ENCODE results near the gene SPRING1. TPM values are rescaled to one million over a fixed set of nuclear protein-coding genes. Genes with fewer than 3 reads are reported as not detected.

SPRING1 gene
- total and polyA plus RNA-seq, 2 experiments from 2014 or later, result 36.0 to 95.2 TPM

DNA sequence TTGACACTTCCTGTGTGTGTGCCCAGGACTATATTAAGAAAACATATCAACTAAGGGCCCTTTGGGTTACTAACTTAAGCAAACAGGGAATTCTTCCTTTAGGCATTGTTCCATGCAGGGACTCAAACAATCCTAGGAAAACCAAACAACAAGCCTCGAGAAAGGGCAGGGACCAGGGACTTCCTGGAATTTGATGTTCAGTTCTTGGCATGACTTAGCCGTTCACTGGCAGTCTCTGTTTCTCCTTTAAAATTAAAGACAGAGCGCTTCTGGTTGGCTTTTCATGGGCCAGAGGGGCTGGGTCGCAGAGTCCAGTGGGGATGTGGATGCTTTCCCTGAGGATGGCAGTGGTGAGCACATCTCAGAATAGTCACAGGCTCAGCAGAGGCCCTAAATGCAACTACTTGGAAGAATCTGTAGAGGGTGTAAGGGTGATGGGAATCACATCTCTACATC, 35.4 kb upstream of the SPRING1 start:
- Histone ChIP-seq H3K27ac (no peak overlapping the region), H3K4me1 (ENCODE audit: insufficient read depth) (no peaks in the 10 kb centered on the region), H3K79me2 (no peaks in the 10 kb centered on the region), H3K9me3 (ENCODE audit: low read depth) (no peaks in the 10 kb centered on the region), H3K4me3 (no peak overlapping the region), H3K36me3 (replicated peaks; ENCODE audit: insufficient read depth, low read depth) (no peaks in the 10 kb centered on the region), H4K20me1 (ENCODE audit: insufficient read depth, poor library complexity, severe bottlenecking) (no peaks in the 10 kb centered on the region), H2AFZ (no peak overlapping the region), H3K4me2 (no peak overlapping the region), H3K27me3 (no peaks in the 10 kb centered on the region), H3K9me2 (replicated peaks; ENCODE audit: insufficient read depth) (no peaks in the 10 kb centered on the region)
- DNase-seq (ENCODE audit: low spot score), result no peak
- WGBS (ENCODE audit: low lambda C conversion rate, missing lambda C conversion rate), result 83% methylated on average over 4 of the region's 4 CpGs
- TF ChIP-seq, protein P1, sequence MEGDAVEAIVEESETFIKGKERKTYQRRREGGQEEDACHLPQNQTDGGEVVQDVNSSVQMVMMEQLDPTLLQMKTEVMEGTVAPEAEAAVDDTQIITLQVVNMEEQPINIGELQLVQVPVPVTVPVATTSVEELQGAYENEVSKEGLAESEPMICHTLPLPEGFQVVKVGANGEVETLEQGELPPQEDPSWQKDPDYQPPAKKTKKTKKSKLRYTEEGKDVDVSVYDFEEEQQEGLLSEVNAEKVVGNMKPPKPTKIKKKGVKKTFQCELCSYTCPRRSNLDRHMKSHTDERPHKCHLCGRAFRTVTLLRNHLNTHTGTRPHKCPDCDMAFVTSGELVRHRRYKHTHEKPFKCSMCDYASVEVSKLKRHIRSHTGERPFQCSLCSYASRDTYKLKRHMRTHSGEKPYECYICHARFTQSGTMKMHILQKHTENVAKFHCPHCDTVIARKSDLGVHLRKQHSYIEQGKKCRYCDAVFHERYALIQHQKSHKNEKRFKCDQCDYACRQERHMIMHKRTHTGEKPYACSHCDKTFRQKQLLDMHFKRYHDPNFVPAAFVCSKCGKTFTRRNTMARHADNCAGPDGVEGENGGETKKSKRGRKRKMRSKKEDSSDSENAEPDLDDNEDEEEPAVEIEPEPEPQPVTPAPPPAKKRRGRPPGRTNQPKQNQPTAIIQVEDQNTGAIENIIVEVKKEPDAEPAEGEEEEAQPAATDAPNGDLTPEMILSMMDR (IDR thresholded peaks at IDR 0.05; ENCODE audit: poor library complexity), result no peak
- no peak for TF ChIP-seq EZH2phosphoT487 (IDR thresholded peaks at IDR 0.05; ENCODE audit: low read depth, severe bottlenecking, unreplicated experiment)
- TF ChIP-seq EZH2 (IDR thresholded peaks at IDR 0.05; ENCODE audit: borderline replicate concordance), result no peak

- Histone ChIP-seq H3K9me2 (replicated peaks; ENCODE audit: insufficient read depth) (no peaks in the 10 kb centered on the region), H4K20me1 (ENCODE audit: insufficient read depth, poor library complexity, severe bottlenecking) (no peaks in the 10 kb centered on the region), H3K27ac (no peak overlapping the region), H2AFZ (no peak overlapping the region), H3K4me2 (no peak overlapping the region), H3K4me1 (ENCODE audit: insufficient read depth) (no peaks in the 10 kb centered on the region), H3K79me2 (no peaks in the 10 kb centered on the region), H3K27me3 (no peaks in the 10 kb centered on the region), H3K9me3 (ENCODE audit: low read depth) (no peaks in the 10 kb centered on the region), H3K4me3 (no peak overlapping the region), H3K36me3 (replicated peaks; ENCODE audit: insufficient read depth, low read depth) (no peaks in the 10 kb centered on the region)
- TF ChIP-seq EZH2 (IDR thresholded peaks at IDR 0.05; ENCODE audit: borderline replicate concordance) (no peak), EZH2phosphoT487 (IDR thresholded peaks at IDR 0.05; ENCODE audit: low read depth, severe bottlenecking, unreplicated experiment) (no peak)
- TF ChIP-seq, protein P1 (IDR thresholded peaks at IDR 0.05; ENCODE audit: poor library complexity), result no peak
- DNase-seq (ENCODE audit: low spot score), result no peak
- WGBS (ENCODE audit: low lambda C conversion rate, missing lambda C conversion rate), result 79% methylated on average over 8 of the region's 8 CpGs
Observed at GRCh38 chr12:116771651-116772050, 33.8 kb upstream of the SPRING1 start.

- no peaks in the 10 kb centered on the region for H3K36me3 ChIP-seq (replicated peaks; ENCODE audit: insufficient read depth, low read depth)
- H4K20me1 ChIP-seq (ENCODE audit: insufficient read depth, poor library complexity, severe bottlenecking), result no peaks in the 10 kb centered on the region
- H3K4me3 ChIP-seq, result no peak overlapping the region
- 91% methylated on average over 3 of the region's 3 CpGs for WGBS (ENCODE audit: low lambda C conversion rate, missing lambda C conversion rate)
- TF ChIP-seq EZH2 (IDR thresholded peaks at IDR 0.05; ENCODE audit: borderline replicate concordance) (no peak), EZH2phosphoT487 (IDR thresholded peaks at IDR 0.05; ENCODE audit: low read depth, severe bottlenecking, unreplicated experiment) (no peak)
- TF ChIP-seq, protein P1 (IDR thresholded peaks at IDR 0.05; ENCODE audit: poor library complexity), result no peak
- H3K27me3 ChIP-seq, result no peaks in the 10 kb centered on the region
- no peaks in the 10 kb centered on the region for H3K79me2 ChIP-seq
- no peak for DNase-seq (ENCODE audit: low spot score)
- H2AFZ ChIP-seq, result no peak overlapping the region
- no peak overlapping the region for H3K27ac ChIP-seq
- H3K9me2 ChIP-seq (replicated peaks; ENCODE audit: insufficient read depth), result no peaks in the 10 kb centered on the region
- no peak overlapping the region for H3K4me2 ChIP-seq
- H3K4me1 ChIP-seq (ENCODE audit: insufficient read depth), result no peaks in the 10 kb centered on the region
- no peaks in the 10 kb centered on the region for H3K9me3 ChIP-seq (ENCODE audit: low read depth)
Observed at GRCh38 chr12:116766746-116767145, 28.9 kb upstream of the SPRING1 start.

- WGBS (ENCODE audit: low lambda C conversion rate, missing lambda C conversion rate), result 97% methylated on average over 3 of the region's 3 CpGs
- Histone ChIP-seq H3K9me2 (replicated peaks; ENCODE audit: insufficient read depth) (no peaks in the 10 kb centered on the region), H3K4me1 (ENCODE audit: insufficient read depth) (no peaks in the 10 kb centered on the region), H3K27ac (no peak overlapping the region), H4K20me1 (ENCODE audit: insufficient read depth, poor library complexity, severe bottlenecking) (no peaks in the 10 kb centered on the region), H3K9me3 (ENCODE audit: low read depth) (no peaks in the 10 kb centered on the region), H3K4me2 (no peak overlapping the region), H3K4me3 (no peak overlapping the region), H3K79me2 (no peaks in the 10 kb centered on the region), H3K27me3 (no peaks in the 10 kb centered on the region), H2AFZ (no peak overlapping the region), H3K36me3 (replicated peaks; ENCODE audit: insufficient read depth, low read depth) (no peaks in the 10 kb centered on the region)
- TF ChIP-seq, protein P1 (IDR thresholded peaks at IDR 0.05; ENCODE audit: poor library complexity), result no peak
- DNase-seq (ENCODE audit: low spot score), result no peak
Observed at GRCh38 chr12:116766285-116766684, 28.4 kb upstream of the SPRING1 start.

All from hepatocyte (in vitro differentiated cells).